Iris pigment epithelial cell (primary cell): ENCODE results near the gene STAT3.
"Not testable (repeated sequence)": the region's sequence is repeated elsewhere in the genome, so short reads cannot be mapped to it uniquely, and the experiment has no call there.

Experiments
- DNase-seq: peaks from one replicate; pipeline ENCODE4 v3.0.0-alpha.2; 2011; ENCODE audit warnings: low read depth

Gene STAT3

GRCh38 chr17:42299361-42299760 is 88.9 kb downstream of the STAT3 start:
- not testable (repeated sequence) for DNase-seq

GRCh38 chr17:42297775-42298174 is 90.5 kb downstream of the STAT3 start:
- DNase-seq = not testable (repeated sequence)

GRCh38 chr17:42296012-42296411 is 92.2 kb downstream of the STAT3 start:
- no peak for DNase-seq

- no peak for DNase-seq
These were observed 93.5 kb downstream of the STAT3 start for GRCh38 chr17:42294469-42295398.

GRCh38 chr17:42291129-42291528 is 97.1 kb downstream of the STAT3 start:
- DNase-seq = no peak

- DNase-seq = no peak
These were observed 97.7 kb downstream of the STAT3 start for GRCh38 chr17:42290577-42290976.

GRCh38 chr17:42289611-42290181 is 98.5 kb downstream of the STAT3 start:
- no peak for DNase-seq

- DNase-seq = no peak
These were observed 99.2 kb downstream of the STAT3 start for GRCh38 chr17:42288803-42289610.

- DNase-seq = peak; percentile 91
These were observed 100.1 kb downstream of the STAT3 start, which contains the start of gene STAT5A for GRCh38 chr17:42287977-42288802. STAT5A (plus strand) TSS chr17:42288498; CDS start chr17:42289412, 914 bp downstream.

- no peak for DNase-seq
These were observed 100.8 kb downstream of the STAT3 start for GRCh38 chr17:42287305-42287976.

- DNase-seq = no peak
These were observed 101.6 kb downstream of the STAT3 start for GRCh38 chr17:42286411-42287221.

GRCh38 chr17:42285346-42286050 is 102.7 kb downstream of the STAT3 start:
- DNase-seq = no peak

GRCh38 chr17:42284566-42284965 is 103.7 kb downstream of the STAT3 start:
- no peak for DNase-seq

- DNase-seq = no peak
These were observed 104.2 kb downstream of the STAT3 start for GRCh38 chr17:42284024-42284369.

- no peak for DNase-seq
These were observed 104.8 kb downstream of the STAT3 start for GRCh38 chr17:42283241-42284023.

GRCh38 chr17:42282478-42283080 is 105.7 kb downstream of the STAT3 start:
- no peak for DNase-seq

- no peak for DNase-seq
These were observed 106.6 kb downstream of the STAT3 start for GRCh38 chr17:42281571-42282096.
